ENCODE measurements around the gene LIMS4.
"Not testable (repeated sequence)": the region's sequence is repeated elsewhere in the genome, so short reads cannot be mapped to it uniquely, and the experiment has no call there.

The LIMS4 gene

GRCh38 chr2:110446644-110447043, 26.0 kb downstream of the LIMS4 start:
- H2AFZ ChIP-seq (ENCODE audit: low read length); H3K27me3 ChIP-seq (replicated peaks; ENCODE audit: insufficient read depth, low read length); H3K4me3 ChIP-seq (ENCODE audit: low read length); H3F3A ChIP-seq (ENCODE audit: insufficient read depth, low read length); H3K4me1 ChIP-seq (ENCODE audit: low read length); H3K9me2 ChIP-seq (replicated peaks; ENCODE audit: insufficient read depth, low read length); H3K79me2 ChIP-seq (ENCODE audit: low read length); H3K27ac ChIP-seq (ENCODE audit: low read length); H4K20me1 ChIP-seq (ENCODE audit: insufficient read depth, low read length); DNase-seq; H3K9ac ChIP-seq (ENCODE audit: low read length); H3K9me3 ChIP-seq (replicated peaks; ENCODE audit: insufficient read depth, low read length); H3K4me2 ChIP-seq (ENCODE audit: low read depth, low read length); H3K36me3 ChIP-seq (replicated peaks; ENCODE audit: insufficient read depth, low read length): not testable (repeated sequence)

GRCh38 chr2:110443305-110444005, 29.2 kb downstream of the LIMS4 start:
- H4K20me1 ChIP-seq (ENCODE audit: insufficient read depth, low read length) = not testable (repeated sequence)

GRCh38 chr2:110441905-110442304, 30.7 kb downstream of the LIMS4 start:
- not testable (repeated sequence) for H3K4me2 ChIP-seq (ENCODE audit: low read depth, low read length); H3K4me3 ChIP-seq (ENCODE audit: low read length); H3F3A ChIP-seq (ENCODE audit: insufficient read depth, low read length); H3K4me1 ChIP-seq (ENCODE audit: low read length); H2AFZ ChIP-seq (ENCODE audit: low read length); H3K9me2 ChIP-seq (replicated peaks; ENCODE audit: insufficient read depth, low read length); H3K9ac ChIP-seq (ENCODE audit: low read length); DNase-seq; H3K79me2 ChIP-seq (ENCODE audit: low read length); H4K20me1 ChIP-seq (ENCODE audit: insufficient read depth, low read length); H3K9me3 ChIP-seq (replicated peaks; ENCODE audit: insufficient read depth, low read length); H3K36me3 ChIP-seq (replicated peaks; ENCODE audit: insufficient read depth, low read length); H3K27me3 ChIP-seq (replicated peaks; ENCODE audit: insufficient read depth, low read length); H3K27ac ChIP-seq (ENCODE audit: low read length)

More at GRCh38 chr2:110443305-110444005, 29.2 kb downstream of the LIMS4 start:
- H3K27ac ChIP-seq (ENCODE audit: low read length); H3K79me2 ChIP-seq (ENCODE audit: low read length); H3K4me3 ChIP-seq (ENCODE audit: low read length); H3K4me2 ChIP-seq (ENCODE audit: low read depth, low read length); H3F3A ChIP-seq (ENCODE audit: insufficient read depth, low read length); H3K9me2 ChIP-seq (replicated peaks; ENCODE audit: insufficient read depth, low read length); H3K27me3 ChIP-seq (replicated peaks; ENCODE audit: insufficient read depth, low read length); H3K9me3 ChIP-seq (replicated peaks; ENCODE audit: insufficient read depth, low read length); H2AFZ ChIP-seq (ENCODE audit: low read length); H3K36me3 ChIP-seq (replicated peaks; ENCODE audit: insufficient read depth, low read length); DNase-seq; H3K9ac ChIP-seq (ENCODE audit: low read length); H3K4me1 ChIP-seq (ENCODE audit: low read length): not testable (repeated sequence)

- H4K20me1 ChIP-seq (ENCODE audit: insufficient read depth, low read length); H2AFZ ChIP-seq (ENCODE audit: low read length); H3K4me2 ChIP-seq (ENCODE audit: low read depth, low read length); H3K9me3 ChIP-seq (replicated peaks; ENCODE audit: insufficient read depth, low read length); H3K9ac ChIP-seq (ENCODE audit: low read length); H3F3A ChIP-seq (ENCODE audit: insufficient read depth, low read length); H3K27ac ChIP-seq (ENCODE audit: low read length); H3K36me3 ChIP-seq (replicated peaks; ENCODE audit: insufficient read depth, low read length); H3K4me3 ChIP-seq (ENCODE audit: low read length); H3K4me1 ChIP-seq (ENCODE audit: low read length); H3K79me2 ChIP-seq (ENCODE audit: low read length); DNase-seq; H3K9me2 ChIP-seq (replicated peaks; ENCODE audit: insufficient read depth, low read length); H3K27me3 ChIP-seq (replicated peaks; ENCODE audit: insufficient read depth, low read length): not testable (repeated sequence)
Measured at GRCh38 chr2:110434565-110434964, 38.1 kb downstream of the LIMS4 start.

GRCh38 chr2:110425725-110426124, 46.9 kb downstream of the LIMS4 start:
- not testable (repeated sequence) for H3K27ac ChIP-seq (ENCODE audit: low read length); H3F3A ChIP-seq (ENCODE audit: insufficient read depth, low read length); H3K4me3 ChIP-seq (ENCODE audit: low read length); H3K36me3 ChIP-seq (replicated peaks; ENCODE audit: insufficient read depth, low read length); H3K79me2 ChIP-seq (ENCODE audit: low read length); H3K9ac ChIP-seq (ENCODE audit: low read length); H3K9me3 ChIP-seq (replicated peaks; ENCODE audit: insufficient read depth, low read length); H3K4me2 ChIP-seq (ENCODE audit: low read depth, low read length); H3K27me3 ChIP-seq (replicated peaks; ENCODE audit: insufficient read depth, low read length); H3K9me2 ChIP-seq (replicated peaks; ENCODE audit: insufficient read depth, low read length); DNase-seq; H2AFZ ChIP-seq (ENCODE audit: low read length); H4K20me1 ChIP-seq (ENCODE audit: insufficient read depth, low read length); H3K4me1 ChIP-seq (ENCODE audit: low read length)

- H3K4me1 ChIP-seq (ENCODE audit: low read length); H3K4me3 ChIP-seq (ENCODE audit: low read length); H3K9me3 ChIP-seq (replicated peaks; ENCODE audit: insufficient read depth, low read length); H3K9me2 ChIP-seq (replicated peaks; ENCODE audit: insufficient read depth, low read length); H3K4me2 ChIP-seq (ENCODE audit: low read depth, low read length); H4K20me1 ChIP-seq (ENCODE audit: insufficient read depth, low read length); H3K36me3 ChIP-seq (replicated peaks; ENCODE audit: insufficient read depth, low read length); H3F3A ChIP-seq (ENCODE audit: insufficient read depth, low read length); H3K27me3 ChIP-seq (replicated peaks; ENCODE audit: insufficient read depth, low read length); H2AFZ ChIP-seq (ENCODE audit: low read length); H3K9ac ChIP-seq (ENCODE audit: low read length); H3K79me2 ChIP-seq (ENCODE audit: low read length); H3K27ac ChIP-seq (ENCODE audit: low read length); DNase-seq: not testable (repeated sequence)
Measured at GRCh38 chr2:110424421-110424820, 48.2 kb downstream of the LIMS4 start.

GRCh38 chr2:110423574-110423962, 49.0 kb downstream of the LIMS4 start:
- H3K4me3 ChIP-seq (ENCODE audit: low read length); H3K79me2 ChIP-seq (ENCODE audit: low read length); H3K27ac ChIP-seq (ENCODE audit: low read length); H3K4me2 ChIP-seq (ENCODE audit: low read depth, low read length); H3K36me3 ChIP-seq (replicated peaks; ENCODE audit: insufficient read depth, low read length); H3F3A ChIP-seq (ENCODE audit: insufficient read depth, low read length); H3K4me1 ChIP-seq (ENCODE audit: low read length); H2AFZ ChIP-seq (ENCODE audit: low read length); H3K9ac ChIP-seq (ENCODE audit: low read length); H3K9me2 ChIP-seq (replicated peaks; ENCODE audit: insufficient read depth, low read length); H3K9me3 ChIP-seq (replicated peaks; ENCODE audit: insufficient read depth, low read length); H3K27me3 ChIP-seq (replicated peaks; ENCODE audit: insufficient read depth, low read length); DNase-seq; H4K20me1 ChIP-seq (ENCODE audit: insufficient read depth, low read length): not testable (repeated sequence)

GRCh38 chr2:110422852-110423573, 49.6 kb downstream of the LIMS4 start:
- DNase-seq = not testable (repeated sequence)

More at GRCh38 chr2:110422852-110423573, 49.6 kb downstream of the LIMS4 start:
- H3K4me2 ChIP-seq (ENCODE audit: low read depth, low read length); H3K9me2 ChIP-seq (replicated peaks; ENCODE audit: insufficient read depth, low read length); H3K79me2 ChIP-seq (ENCODE audit: low read length); H3K4me1 ChIP-seq (ENCODE audit: low read length); H3F3A ChIP-seq (ENCODE audit: insufficient read depth, low read length); H3K27me3 ChIP-seq (replicated peaks; ENCODE audit: insufficient read depth, low read length); H3K4me3 ChIP-seq (ENCODE audit: low read length); H4K20me1 ChIP-seq (ENCODE audit: insufficient read depth, low read length); H3K27ac ChIP-seq (ENCODE audit: low read length); H2AFZ ChIP-seq (ENCODE audit: low read length); H3K9me3 ChIP-seq (replicated peaks; ENCODE audit: insufficient read depth, low read length); H3K36me3 ChIP-seq (replicated peaks; ENCODE audit: insufficient read depth, low read length); H3K9ac ChIP-seq (ENCODE audit: low read length): not testable (repeated sequence)

All from MM.1S (cell line).